Neuronal stem cell (in vitro differentiated cells): Measurements from ENCODE around the gene PTPN7.

Experiments used
- DNase-seq: peaks from one replicate; pipeline ENCODE4 v3.0.0-alpha.2; 2013; ENCODE audit warnings: low spot score
- H2AFZ ChIP-seq: one replicate; pipeline ENCODE4 v1.6.1; 2013; ENCODE audit warnings: mild to moderate bottlenecking, low read length, inconsistent platforms
- H2AK5ac ChIP-seq: 2 replicates; pipeline ENCODE4 v1.6.1; 2013; ENCODE audit warnings: low read depth, mild to moderate bottlenecking, inconsistent platforms, low read length, moderate library complexity, mixed read lengths
- H2BK120ac ChIP-seq: 2 replicates; pipeline ENCODE4 v1.6.1; 2013; ENCODE audit warnings: low read depth, mild to moderate bottlenecking, inconsistent platforms, low read length, moderate library complexity, mixed read lengths
- H2BK12ac ChIP-seq: one replicate; pipeline ENCODE4 v1.6.1; 2013; ENCODE audit warnings: low read length, inconsistent platforms
- H2BK15ac ChIP-seq: 2 replicates; pipeline ENCODE4 v1.6.1; 2013; ENCODE audit warnings: mild to moderate bottlenecking, low read length, inconsistent platforms, mixed read lengths
- H2BK5ac ChIP-seq: one replicate; pipeline ENCODE4 v1.6.1; 2013; ENCODE audit warnings: inconsistent platforms, mild to moderate bottlenecking, low read length, moderate library complexity
- H3K14ac ChIP-seq: one replicate; pipeline ENCODE4 v1.6.1; 2013; ENCODE audit warnings: low read length, inconsistent platforms
- H3K18ac ChIP-seq: 2 replicates; pipeline ENCODE4 v1.6.1; 2013; ENCODE audit warnings: low read length, inconsistent platforms
- H3K23ac ChIP-seq: 2 replicates; pipeline ENCODE4 v1.6.1; 2013; ENCODE audit warnings: low read depth, mild to moderate bottlenecking, mixed read lengths, low read length, inconsistent platforms; ENCODE audit not compliant: poor library complexity
- H3K27ac ChIP-seq: replicated peaks from 3 replicates; pipeline ENCODE4 v1.5.1; 2013; ENCODE audit warnings: low read length, inconsistent platforms
- H3K27me3 ChIP-seq, 3 experiments: 2 replicates each; pipeline ENCODE4 v1.6.1; 2013; ENCODE audit warnings: low read length in 3 of 3, mild to moderate bottlenecking in 2 of 3, inconsistent platforms in 1 of 3, low read depth in 1 of 3, mixed read lengths in 1 of 3, moderate library complexity in 1 of 3; ENCODE audit not compliant: control insufficient read depth in 3 of 3, insufficient read depth in 3 of 3
- H3K36me3 ChIP-seq, 2 donors: replicated peaks in 1 of 2; 2 replicates each; pipeline ENCODE4 v1.6.1; 2013; ENCODE audit warnings: low read length in 2 of 2; ENCODE audit not compliant: control insufficient read depth in 2 of 2, insufficient read depth in 2 of 2
- H3K4ac ChIP-seq: 2 replicates; pipeline ENCODE4 v1.6.1; 2013; ENCODE audit warnings: inconsistent platforms, mild to moderate bottlenecking, low read length, moderate library complexity
- H3K4me1 ChIP-seq, 2 donors: 1 replicate in 1 of 2; 2 replicates in 1 of 2; pipeline ENCODE4 v1.6.1; 2013; ENCODE audit warnings: low read length in 2 of 2, low read depth in 1 of 2; ENCODE audit not compliant: control insufficient read depth in 2 of 2, insufficient read depth in 1 of 2
- H3K4me2 ChIP-seq: one replicate; pipeline ENCODE4 v1.6.1; 2013; ENCODE audit warnings: mild to moderate bottlenecking, low read length, inconsistent platforms; ENCODE audit not compliant: insufficient read depth, poor library complexity, severe bottlenecking
- H3K4me3 ChIP-seq, 2 donors: 2 replicates each; pipeline ENCODE4 v1.5.1; 2013; ENCODE audit warnings: low read length in 2 of 2, mild to moderate bottlenecking in 2 of 2, inconsistent platforms in 1 of 2, moderate library complexity in 1 of 2
- H3K79me1 ChIP-seq: one replicate; pipeline ENCODE4 v1.6.1; 2013; ENCODE audit warnings: low read depth, mild to moderate bottlenecking, inconsistent platforms, low read length, moderate library complexity
- H3K9ac ChIP-seq: one replicate; pipeline ENCODE4 v1.6.1; 2013; ENCODE audit warnings: mild to moderate bottlenecking, low read depth, low read length, inconsistent platforms; ENCODE audit not compliant: poor library complexity
- H3K9me3 ChIP-seq, 2 donors: replicated peaks in 1 of 2; 2 replicates each; pipeline versions ENCODE3 to v1.6.1; 2013; ENCODE audit warnings: low read length in 2 of 2, mild to moderate bottlenecking in 2 of 2, inconsistent platforms in 1 of 2, low read depth in 1 of 2, mixed read lengths in 1 of 2, moderate library complexity in 1 of 2; ENCODE audit not compliant: control insufficient read depth in 2 of 2, insufficient read depth in 1 of 2
- H4K8ac ChIP-seq: one replicate; pipeline ENCODE4 v1.6.1; 2013; ENCODE audit warnings: low read depth, mild to moderate bottlenecking, inconsistent platforms, low read length, moderate library complexity
- H4K91ac ChIP-seq: one replicate; pipeline ENCODE4 v1.6.1; 2013; ENCODE audit warnings: low read length, low read depth, mild to moderate bottlenecking, inconsistent platforms; ENCODE audit not compliant: poor library complexity
- WGBS, 2 donors: extraction: QIAGEN DNeasy Blood & Tissue Kit; methylation state at CpG; one replicate each; pipeline ENCODE4 v1.1.7; 2013; ENCODE audit warnings: missing lambda C conversion rate in 2 of 2, mixed read lengths in 1 of 2; ENCODE audit not compliant: insufficient read length in 2 of 2, insufficient replicate concordance in 1 of 2; ENCODE audit errors: extremely low coverage in 2 of 2; 5-methylcytosine and 5-hydroxymethylcytosine counted together

The PTPN7 gene

GRCh38 chr1:202179828-202180750 lies 19.7 kb upstream of the PTPN7 start:
- WGBS, 2 donors, result no CpG with 5 or more reads among the region's 19 CpGs
- peaks cover 0 to 62% (median 0%) of the 10 kb centered on the region in 3 experiments for H3K27me3 ChIP-seq

GRCh38 chr1:202176949-202177927 lies 16.8 kb upstream of the PTPN7 start:
- Histone ChIP-seq H3K4ac (peak overlapping the region; percentile 37), H3K9me3 (no peaks in the 10 kb centered on the region), H3K18ac (peak overlapping the region; percentile 76), H2BK120ac (no peak overlapping the region), H3K14ac (no peak overlapping the region), H2BK12ac (peak overlapping the region; percentile 73), H3K23ac (no peak overlapping the region), H3K27ac (no peak overlapping the region), H3K36me3 (no peaks in the 10 kb centered on the region), H2BK5ac (no peak overlapping the region), H2AK5ac (peak overlapping the region; percentile 65), H3K4me2 (no peak overlapping the region), H3K4me3 (no peak overlapping the region), H3K9ac (peak overlapping the region; percentile 63), H3K27me3 (peaks cover 0 to 48% (median 0%) of the 10 kb centered on the region in 3 experiments), H3K79me1 (no peaks in the 10 kb centered on the region), H4K8ac (peak overlapping the region; percentile 86), H4K91ac (no peak overlapping the region), H3K4me1 (no peaks in the 10 kb centered on the region), H2BK15ac (peak overlapping the region; percentile 32), H2AFZ (no peak overlapping the region)
- no CpG with 5 or more reads among the region's 29 CpGs for WGBS, 2 donors
- no peak for DNase-seq

More at GRCh38 chr1:202179828-202180750, 19.7 kb upstream of the PTPN7 start:
- DNase-seq, result no peak
- Histone ChIP-seq H2BK12ac (no peak overlapping the region), H4K8ac (no peak overlapping the region), H2BK15ac (no peak overlapping the region), H2BK120ac (no peak overlapping the region), H3K9me3 (no peaks in the 10 kb centered on the region), H3K4ac (no peak overlapping the region), H3K4me3 (no peak overlapping the region), H4K91ac (no peak overlapping the region), H3K23ac (peak overlapping the region; percentile 17), H3K79me1 (no peaks in the 10 kb centered on the region), H3K27ac (no peak overlapping the region), H3K9ac (no peak overlapping the region), H2BK5ac (no peak overlapping the region), H3K4me1 (peaks cover 0 to 6% of the 10 kb centered on the region in 2 donors), H2AK5ac (no peak overlapping the region), H3K36me3 (no peaks in the 10 kb centered on the region), H3K14ac (no peak overlapping the region), H2AFZ (no peak overlapping the region), H3K4me2 (no peak overlapping the region), H3K18ac (peak overlapping the region; percentile 20)

- H3K4ac ChIP-seq, result no peak overlapping the region
- no CpG with 5 or more reads among the region's 7 CpGs for WGBS, 2 donors
- no peak overlapping the region for H3K18ac ChIP-seq
- H2AK5ac ChIP-seq, result no peak overlapping the region
- H3K9me3 ChIP-seq, result no peaks in the 10 kb centered on the region
- H3K79me1 ChIP-seq, result no peaks in the 10 kb centered on the region
- no peak overlapping the region for H2BK15ac ChIP-seq
- H3K36me3 ChIP-seq, result no peaks in the 10 kb centered on the region
- no peak overlapping the region for H2AFZ ChIP-seq
- H3K27me3 ChIP-seq, result peaks cover 0 to 25% (median 0%) of the 10 kb centered on the region in 3 experiments
- no peak overlapping the region for H3K9ac ChIP-seq
- H3K4me1 ChIP-seq, result no peaks in the 10 kb centered on the region
- no peak overlapping the region for H4K8ac ChIP-seq
- no peak overlapping the region for H3K4me3 ChIP-seq
- no peak overlapping the region for H3K27ac ChIP-seq
- no peak overlapping the region for H2BK12ac ChIP-seq
- H2BK120ac ChIP-seq, result no peak overlapping the region
- H4K91ac ChIP-seq, result no peak overlapping the region
- H3K14ac ChIP-seq, result no peak overlapping the region
- H3K23ac ChIP-seq, result no peak overlapping the region
- no peak overlapping the region for H3K4me2 ChIP-seq
- H2BK5ac ChIP-seq, result no peak overlapping the region
- DNase-seq, result no peak
These were observed 13.6 kb upstream of the PTPN7 start for GRCh38 chr1:202173993-202174392.
